ENCODE results near the gene NRIP3. TPM values are rescaled to one million over a fixed set of nuclear protein-coding genes. Genes with fewer than 3 reads are reported as not detected.

NRIP3 gene
- total and polyA plus RNA-seq, 2 of the 13 experiments (the other 11 are each of a cell fraction or from before 2014, with no cell fraction given): 0.04 to 0.07 TPM

DNA sequence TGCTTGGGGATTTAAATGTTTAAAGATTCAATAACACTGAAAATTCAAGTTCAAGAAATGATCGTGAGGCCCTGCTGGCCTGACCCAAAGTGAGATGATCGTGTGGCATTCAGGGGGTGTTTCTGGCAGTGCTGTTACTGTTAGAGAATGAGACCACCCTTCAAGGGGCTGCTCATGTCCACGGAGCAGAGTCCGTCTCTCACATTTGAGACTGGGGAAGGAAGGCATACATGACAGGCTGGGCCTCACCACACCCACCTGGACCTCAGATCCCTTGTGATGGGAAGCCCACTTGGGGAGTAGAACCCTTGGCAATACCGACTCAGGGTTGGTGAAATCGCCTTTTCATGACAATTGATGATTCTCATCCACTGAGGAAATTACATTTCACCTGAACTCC lies 16.1 kb upstream of the NRIP3 start:
- no peak overlapping the region for H3K4me2 ChIP-seq (ENCODE audit: low read depth, low read length)
- no peaks in the 10 kb centered on the region for H4K20me1 ChIP-seq (ENCODE audit: insufficient read depth, low read length)
- no peaks in the 10 kb centered on the region for H3K4me1 ChIP-seq (ENCODE audit: insufficient read depth, low read length)
- BruUV-seq (replicated peaks): no TSS peak
- no peaks in the 10 kb centered on the region for H3K9me3 ChIP-seq (ENCODE audit: low read length)
- TF ChIP-seq HDAC6 (IDR thresholded peaks at IDR 0.05; ENCODE audit: low read depth, low read length) (no peak), ZFX (CRISPR knock-in tag; IDR thresholded peaks at IDR 0.05; ENCODE audit: low read depth) (no peak), TBL1XR1 (IDR thresholded peaks at IDR 0.05; ENCODE audit: borderline replicate concordance, low read length, partially characterized antibody) (no peak), MAZ (IDR thresholded peaks at IDR 0.05; ENCODE audit: borderline replicate concordance, low read depth, low read length) (no peak), MAZ (CRISPR knock-in tag; IDR thresholded peaks at IDR 0.05; ENCODE audit: low read depth) (no peak), ZNF331 (CRISPR knock-in tag; IDR thresholded peaks at IDR 0.05) (no peak), NR2C2 (CRISPR knock-in tag; IDR thresholded peaks at IDR 0.05; ENCODE audit: borderline replicate concordance) (no peak), ZNF782 (CRISPR knock-in tag; IDR thresholded peaks at IDR 0.05; ENCODE audit: borderline replicate concordance) (no peak), RXRB (CRISPR knock-in tag; IDR thresholded peaks at IDR 0.05; ENCODE audit: borderline replicate concordance) (no peak)
- TF ChIP-seq, protein P1, sequence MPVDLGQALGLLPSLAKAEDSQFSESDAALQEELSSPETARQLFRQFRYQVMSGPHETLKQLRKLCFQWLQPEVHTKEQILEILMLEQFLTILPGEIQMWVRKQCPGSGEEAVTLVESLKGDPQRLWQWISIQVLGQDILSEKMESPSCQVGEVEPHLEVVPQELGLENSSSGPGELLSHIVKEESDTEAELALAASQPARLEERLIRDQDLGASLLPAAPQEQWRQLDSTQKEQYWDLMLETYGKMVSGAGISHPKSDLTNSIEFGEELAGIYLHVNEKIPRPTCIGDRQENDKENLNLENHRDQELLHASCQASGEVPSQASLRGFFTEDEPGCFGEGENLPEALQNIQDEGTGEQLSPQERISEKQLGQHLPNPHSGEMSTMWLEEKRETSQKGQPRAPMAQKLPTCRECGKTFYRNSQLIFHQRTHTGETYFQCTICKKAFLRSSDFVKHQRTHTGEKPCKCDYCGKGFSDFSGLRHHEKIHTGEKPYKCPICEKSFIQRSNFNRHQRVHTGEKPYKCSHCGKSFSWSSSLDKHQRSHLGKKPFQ (CRISPR knock-in tag; IDR thresholded peaks at IDR 0.05; ENCODE audit: insufficient replicate concordance): no peak
- WGBS (ENCODE audit: low lambda C conversion rate): 33% methylated on average over 5 of the region's 6 CpGs
- FAIRE-seq (no peak), DNase-seq (ENCODE audit: low spot score) (no peak), ATAC-seq (no peak)
- no peak overlapping the region for H3K4me3 ChIP-seq (replicated peaks in 1 of 3; ENCODE audit: insufficient read depth in 1 of 3, low read depth in 2 of 3, low read length in 3 of 3)
- H2AFZ ChIP-seq (ENCODE audit: low read length): no peak overlapping the region
- CTCF ChIA-PET (ENCODE audit: low intra/inter-chr PET ratio, low total read pairs): no interaction called here
- no peak overlapping the region for H3K9ac ChIP-seq (ENCODE audit: insufficient read depth, low read depth, low read length)
- H3K27me3 ChIP-seq (ENCODE audit: control insufficient read depth in 1 of 2, insufficient read depth in 2 of 2, low read length in 2 of 2): peaks cover 0 to 32% of the 10 kb centered on the region in 2 experiments; a peak in 2 of 5 replicates
- intact Hi-C loops (cut with micrococcal nuclease; ENCODE audit: unreplicated experiment): loop anchor here (5.0 to 10.0 kb wide), 2 partner anchors 75 to 487 kb away; partner anchors contain the start of gene SCUBE2
- in situ Hi-C loops (cut with HindIII; ENCODE audit: extremely low pct_ligation_motif_present, low pct_unique_long_range_greater_than_20kb): loop anchor here (5.0 kb wide), 1 partner anchor 112 kb away; no protein-coding TSS in a partner anchor
- POLR2A ChIA-PET: no interaction called here
- no peak overlapping the region for H3K27ac ChIP-seq (ENCODE audit: extremely low read length, insufficient read depth, low read length)
- no peaks in the 10 kb centered on the region for H3K79me2 ChIP-seq (ENCODE audit: insufficient read depth, low read length)
- no peaks in the 10 kb centered on the region for H3K36me3 ChIP-seq (replicated peaks in 1 of 2; ENCODE audit: control insufficient read depth in 1 of 2, insufficient read depth in 2 of 2, low read length in 2 of 2)
